ENCODE results near the gene TEAD2. TPM values are rescaled to one million over a fixed set of nuclear protein-coding genes. Genes with fewer than 3 reads are reported as not detected.

TEAD2 gene
- total RNA-seq, 1 donor from 2014 or later, result 8.4 TPM

GRCh38 chr19:49390131-49390928 lies 28.1 kb upstream of the TEAD2 start:
- no peak for TF ChIP-seq CTCF (IDR thresholded peaks at IDR 0.05; ENCODE audit: insufficient read depth, low read length, severe bottlenecking)
- no peak for FAIRE-seq

GRCh38 chr19:49389406-49389805 lies 27.2 kb upstream of the TEAD2 start:
- no peak for FAIRE-seq
- Histone ChIP-seq H3K27me3 (ENCODE audit: control insufficient read depth, insufficient read depth, low read length) (no peaks in the 10 kb centered on the region), H3K4me3 (ENCODE audit: low read depth, low read length) (no peak overlapping the region), H3K36me3 (ENCODE audit: control insufficient read depth, insufficient read depth, low read length) (no peaks in the 10 kb centered on the region)
- DNase-seq (ENCODE audit: low read depth), result no peak
- no peak for TF ChIP-seq CTCF (IDR thresholded peaks at IDR 0.05; ENCODE audit: insufficient read depth, low read length, severe bottlenecking)

More at GRCh38 chr19:49390131-49390928, 28.1 kb upstream of the TEAD2 start:
- H3K27me3 ChIP-seq (ENCODE audit: control insufficient read depth, insufficient read depth, low read length), result no peaks in the 10 kb centered on the region
- H3K4me3 ChIP-seq (ENCODE audit: low read depth, low read length), result no peak overlapping the region
- H3K36me3 ChIP-seq (ENCODE audit: control insufficient read depth, insufficient read depth, low read length), result no peaks in the 10 kb centered on the region
- DNase-seq (ENCODE audit: low read depth), result no peak

GRCh38 chr19:49387936-49388372 lies 25.7 kb upstream of the TEAD2 start, which contains the start of gene KASH5:
Gene KASH5, plus strand, starts transcription at chr19:49388249. Its CDS starts 2,635 bp downstream, at chr19:49390884.
- H3K4me3 ChIP-seq (ENCODE audit: low read depth, low read length), result peak within 1 kb of the TSS; percentile 6
- DNase-seq (ENCODE audit: low read depth) (peak; percentile 31), FAIRE-seq (no peak)
- H3K27me3 ChIP-seq (ENCODE audit: control insufficient read depth, insufficient read depth, low read length), result no peaks in the 10 kb centered on the region
- TF ChIP-seq CTCF (IDR thresholded peaks at IDR 0.05; ENCODE audit: insufficient read depth, low read length, severe bottlenecking), result no peak
- H3K36me3 ChIP-seq (ENCODE audit: control insufficient read depth, insufficient read depth, low read length), result no peaks in the 10 kb centered on the region

- H3K4me3 ChIP-seq (ENCODE audit: low read depth, low read length), result no peak overlapping the region
- H3K27me3 ChIP-seq (ENCODE audit: control insufficient read depth, insufficient read depth, low read length), result no peaks in the 10 kb centered on the region
- no peak for FAIRE-seq
- no peaks in the 10 kb centered on the region for H3K36me3 ChIP-seq (ENCODE audit: control insufficient read depth, insufficient read depth, low read length)
- TF ChIP-seq CTCF (IDR thresholded peaks at IDR 0.05; ENCODE audit: insufficient read depth, low read length, severe bottlenecking), result no peak
- no peak for DNase-seq (ENCODE audit: low read depth)
Observed at GRCh38 chr19:49383599-49383998, 21.4 kb upstream of the TEAD2 start.

GRCh38 chr19:49382639-49383038 lies 20.4 kb upstream of the TEAD2 start:
- H3K27me3 ChIP-seq (ENCODE audit: control insufficient read depth, insufficient read depth, low read length), result no peaks in the 10 kb centered on the region
- no peaks in the 10 kb centered on the region for H3K36me3 ChIP-seq (ENCODE audit: control insufficient read depth, insufficient read depth, low read length)
- TF ChIP-seq CTCF (IDR thresholded peaks at IDR 0.05; ENCODE audit: insufficient read depth, low read length, severe bottlenecking), result no peak
- no peak for FAIRE-seq
- no peak overlapping the region for H3K4me3 ChIP-seq (ENCODE audit: low read depth, low read length)
- no peak for DNase-seq (ENCODE audit: low read depth)
